Raji (cell line): ENCODE results near the gene CHCHD3.

Source experiments
- POLR2A ChIP-seq: IDR thresholded peaks from 2 replicates; pipeline ENCODE4 v1.6.1; 2011; ENCODE audit warnings: low read depth, low read length, control low read depth; ENCODE audit not compliant: insufficient read depth

CHCHD3 gene

GRCh38 chr7:133081599-133082389 lies at the start of gene CHCHD3:
CHCHD3 (minus strand) TSS chr7:133082090; CDS start chr7:133081937, 153 bp downstream.
- TF ChIP-seq POLR2A: peak; percentile 84

- no peak for TF ChIP-seq POLR2A
These were observed 48.3 kb upstream of the CHCHD3 start for GRCh38 chr7:133130166-133130565.

- no peak for TF ChIP-seq POLR2A
These were observed 44.5 kb upstream of the CHCHD3 start for GRCh38 chr7:133126422-133126821.

GRCh38 chr7:133124974-133125373 lies 43.1 kb upstream of the CHCHD3 start:
- TF ChIP-seq POLR2A: no peak

- no peak for TF ChIP-seq POLR2A
These were observed 39.4 kb upstream of the CHCHD3 start for GRCh38 chr7:133121175-133121844.

GRCh38 chr7:133119067-133119466 lies 37.2 kb upstream of the CHCHD3 start:
- no peak for TF ChIP-seq POLR2A

- no peak for TF ChIP-seq POLR2A
These were observed 36.4 kb upstream of the CHCHD3 start for GRCh38 chr7:133118261-133118660.

GRCh38 chr7:133117452-133117851 lies 35.6 kb upstream of the CHCHD3 start:
- TF ChIP-seq POLR2A: no peak

- no peak for TF ChIP-seq POLR2A
These were observed 33.7 kb upstream of the CHCHD3 start for GRCh38 chr7:133115596-133115995.

GRCh38 chr7:133114519-133114918 lies 32.6 kb upstream of the CHCHD3 start:
- no peak for TF ChIP-seq POLR2A

- TF ChIP-seq POLR2A: no peak
These were observed 31.1 kb upstream of the CHCHD3 start for GRCh38 chr7:133112976-133113375.

GRCh38 chr7:133112335-133112734 lies 30.4 kb upstream of the CHCHD3 start:
- TF ChIP-seq POLR2A: no peak

- no peak for TF ChIP-seq POLR2A
These were observed 28.4 kb upstream of the CHCHD3 start for GRCh38 chr7:133110312-133110711.

- TF ChIP-seq POLR2A: no peak
These were observed 27.9 kb upstream of the CHCHD3 start for GRCh38 chr7:133109816-133110215.

- no peak for TF ChIP-seq POLR2A
These were observed 26.1 kb upstream of the CHCHD3 start for GRCh38 chr7:133108023-133108422.
